H9 (cell line): ENCODE measurements around the gene MYO10. TPM values are rescaled to one million over a fixed set of nuclear protein-coding genes. Genes with fewer than 3 reads are reported as not detected.

ENCODE experiments used
- DNase-seq: peaks from one replicate; pipeline ENCODE4 v3.0.0-alpha.2; 2017
- H2AFZ ChIP-seq: one replicate; pipeline ENCODE4 v1.6.1; 2013; ENCODE audit warnings: mild to moderate bottlenecking, low read length, control low read depth, moderate library complexity
- H2AK5ac ChIP-seq: 2 replicates; pipeline ENCODE4 v1.6.1; 2013; ENCODE audit warnings: low read length, control low read depth, mixed read lengths; ENCODE audit not compliant: insufficient read length
- H2BK120ac ChIP-seq: one replicate; pipeline ENCODE4 v1.6.1; 2013; ENCODE audit warnings: low read depth, mild to moderate bottlenecking, low read length, control low read depth, inconsistent platforms; ENCODE audit not compliant: poor library complexity, severe bottlenecking
- H2BK12ac ChIP-seq: 2 replicates; pipeline ENCODE4 v1.6.1; 2013; ENCODE audit warnings: low read length, control low read depth, mixed read lengths, low read depth; ENCODE audit not compliant: insufficient read length
- H2BK15ac ChIP-seq: 2 replicates; pipeline ENCODE4 v1.6.1; 2013; ENCODE audit warnings: low read depth, low read length, control low read depth
- H2BK20ac ChIP-seq: one replicate; pipeline ENCODE4 v1.6.1; 2013; ENCODE audit warnings: low read depth, mild to moderate bottlenecking, low read length, control low read depth, inconsistent platforms; ENCODE audit not compliant: poor library complexity, severe bottlenecking
- H2BK5ac ChIP-seq: 2 replicates; pipeline ENCODE4 v1.6.1; 2013; ENCODE audit warnings: low read length, control low read depth, mixed read lengths; ENCODE audit not compliant: insufficient read length
- H3K14ac ChIP-seq: 2 replicates; pipeline ENCODE4 v1.6.1; 2013; ENCODE audit warnings: low read length, control low read depth; ENCODE audit not compliant: insufficient read depth
- H3K18ac ChIP-seq: 2 replicates; pipeline ENCODE4 v1.6.1; 2013; ENCODE audit warnings: low read depth, mild to moderate bottlenecking, mixed read lengths, low read length, control low read depth; ENCODE audit not compliant: insufficient read length
- H3K23ac ChIP-seq: 2 replicates; pipeline ENCODE4 v1.6.1; 2013; ENCODE audit warnings: low read length, control low read depth, mixed read lengths, low read depth; ENCODE audit not compliant: insufficient read length
- H3K23me2 ChIP-seq: 2 replicates; pipeline ENCODE4 v1.6.1; 2013; ENCODE audit warnings: low read depth, mild to moderate bottlenecking, mixed read lengths, low read length, control low read depth; ENCODE audit not compliant: insufficient read length, poor library complexity, severe bottlenecking
- H3K27ac ChIP-seq: 2 replicates; pipeline ENCODE4 v1.5.1; 2013; ENCODE audit warnings: low read length, control low read depth, mixed read lengths, low read depth; ENCODE audit not compliant: insufficient read length
- H3K27me3 ChIP-seq: 2 replicates; pipeline ENCODE4 v1.6.1; 2013; ENCODE audit warnings: low read length, control low read depth, inconsistent platforms; ENCODE audit not compliant: insufficient read depth
- H3K4ac ChIP-seq: 2 replicates; pipeline ENCODE4 v1.6.1; 2013; ENCODE audit warnings: low read depth, mild to moderate bottlenecking, control low read depth, inconsistent platforms, low read length, moderate library complexity
- H3K4me1 ChIP-seq: 2 replicates; pipeline ENCODE4 v1.6.1; 2013; ENCODE audit warnings: low read length, control low read depth, inconsistent platforms; ENCODE audit not compliant: insufficient read depth
- H3K4me2 ChIP-seq: 2 replicates; pipeline ENCODE4 v1.6.1; 2013; ENCODE audit warnings: low read length, control low read depth, mixed read lengths; ENCODE audit not compliant: insufficient read length, insufficient read depth
- H3K56ac ChIP-seq: 2 replicates; pipeline ENCODE4 v1.6.1; 2013; ENCODE audit warnings: low read depth, mild to moderate bottlenecking, mixed read lengths, low read length, control low read depth; ENCODE audit not compliant: insufficient read length
- H3K79me1 ChIP-seq: 2 replicates; pipeline ENCODE4 v1.6.1; 2013; ENCODE audit warnings: low read depth, mild to moderate bottlenecking, moderate library complexity, low read length, control low read depth, inconsistent platforms; ENCODE audit not compliant: insufficient read depth, poor library complexity, severe bottlenecking
- H3K79me2 ChIP-seq: 2 replicates; pipeline ENCODE4 v1.6.1; 2013; ENCODE audit warnings: low read length, control low read depth, inconsistent platforms; ENCODE audit not compliant: insufficient read depth
- H3K9ac ChIP-seq: 2 replicates; pipeline ENCODE4 v1.6.1; 2013; ENCODE audit warnings: low read length, control low read depth, mixed read lengths; ENCODE audit not compliant: insufficient read length; ENCODE audit errors: extremely low read depth
- H3K9me3 ChIP-seq: one replicate; pipeline ENCODE4 v1.6.1; 2013; ENCODE audit warnings: low read depth, low read length, inconsistent platforms; ENCODE audit not compliant: control insufficient read depth
- H3T11ph ChIP-seq: one replicate; pipeline ENCODE4 v1.6.1; 2013; ENCODE audit warnings: mild to moderate bottlenecking, low read length, control low read depth, inconsistent platforms
- H4K20me1 ChIP-seq: one replicate; pipeline ENCODE4 v1.6.1; 2013; ENCODE audit not compliant: control insufficient read depth, insufficient read length, insufficient read depth
- H4K5ac ChIP-seq: 2 replicates; pipeline ENCODE4 v1.6.1; 2013; ENCODE audit warnings: low read depth, mild to moderate bottlenecking, mixed read lengths, low read length, control low read depth; ENCODE audit not compliant: insufficient read length
- H4K8ac ChIP-seq: replicated peaks from 2 replicates; pipeline ENCODE4 v1.6.1; 2013; ENCODE audit warnings: low read length, control low read depth, mixed read lengths, low read depth; ENCODE audit not compliant: insufficient read length
- H4K91ac ChIP-seq: 2 replicates; pipeline ENCODE4 v1.6.1; 2013; ENCODE audit warnings: low read depth, mild to moderate bottlenecking, moderate library complexity, mixed read lengths, low read length, control low read depth; ENCODE audit not compliant: insufficient read length
- H3K27ac Mint-ChIP-seq, 3 experiments: 2 replicates in 2 of 3; 3 replicates in 1 of 3; pipeline ENCODE4 v1.8.0; 2020 to 2021; ENCODE audit warnings: mixed read lengths in 3 of 3, mild to moderate bottlenecking in 1 of 3, moderate library complexity in 1 of 3
- H3K27me3 Mint-ChIP-seq: 2 replicates; pipeline ENCODE4 v1.8.0; 2021; ENCODE audit warnings: low read depth, mild to moderate bottlenecking, moderate library complexity, mixed read lengths
- H3K36me3 Mint-ChIP-seq, 3 experiments: 2 replicates in 2 of 3; 3 replicates in 1 of 3; pipeline ENCODE4 v1.8.0; 2020 to 2021; ENCODE audit warnings: low read depth in 3 of 3, mixed read lengths in 3 of 3; ENCODE audit not compliant: insufficient read depth in 1 of 3
- H3K4me1 Mint-ChIP-seq, 2 experiments: 2 replicates each; pipeline ENCODE4 v1.8.0; 2020; ENCODE audit warnings: mixed read lengths in 2 of 2
- H3K4me3 Mint-ChIP-seq, 2 experiments: 2 replicates in 1 of 2; 3 replicates in 1 of 2; pipeline ENCODE4 v1.8.0; 2020 to 2021; ENCODE audit warnings: mild to moderate bottlenecking in 2 of 2, mixed read lengths in 2 of 2, moderate library complexity in 1 of 2
- H3K9me3 Mint-ChIP-seq, 2 experiments: 2 replicates in 1 of 2; 3 replicates in 1 of 2; pipeline ENCODE4 v1.8.0; 2020; ENCODE audit warnings: mild to moderate bottlenecking in 2 of 2, mixed read lengths in 2 of 2, moderate library complexity in 1 of 2
- WGBS: extraction: QIAGEN DNeasy Blood & Tissue Kit; methylation state at CpG from one replicate; pipeline ENCODE4 v1.1.7; 2013; ENCODE audit warnings: missing lambda C conversion rate, low lambda C conversion rate, mixed read lengths; ENCODE audit not compliant: insufficient read length; ENCODE audit errors: extremely low coverage; 5-methylcytosine and 5-hydroxymethylcytosine counted together
- total RNA-seq: library from RNA; stranded (reverse); gene quantifications from 2 replicates; pipeline ENCODE4 v1.2.1, GENCODE V29; 2021
- TF ChIP-seq, protein P1 (sequence below): fragments of 200-600 bp; sonication (generic); conservative IDR thresholded peaks from 3 replicates; pipeline ENCODE4 v1.8.0; 2021; ENCODE audit warnings: antibody characterized with exemption, mild to moderate bottlenecking

The MYO10 gene
- total RNA-seq, 1 experiment from 2014 or later, result 127 TPM

DNA sequence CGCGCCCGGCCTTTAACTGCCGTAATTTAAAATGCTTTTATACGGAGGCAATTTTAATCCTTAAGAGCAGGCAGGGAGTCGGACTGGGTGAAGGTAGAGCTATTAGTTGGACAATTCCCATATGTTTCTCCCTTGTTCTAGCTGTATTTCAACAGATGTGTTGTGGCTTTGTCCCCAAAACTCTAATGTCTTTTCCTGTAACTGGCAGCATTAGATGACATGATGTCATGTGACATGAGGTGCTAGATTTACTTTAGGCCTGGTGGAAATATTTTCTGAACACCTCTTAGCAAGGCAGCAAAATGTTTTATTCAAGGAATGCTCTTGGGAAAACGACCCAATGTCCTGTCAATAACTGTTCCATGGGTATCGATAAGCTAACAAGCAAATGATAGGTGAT is 8.5 kb downstream of the MYO10 start:
- Histone ChIP-seq H3K23ac (no peak overlapping the region), H2AK5ac (no peak overlapping the region), H3K27ac (no peak overlapping the region), H3K27me3 (no peaks in the 10 kb centered on the region), H2BK12ac (no peak overlapping the region), H3K23me2 (no peaks in the 10 kb centered on the region), H2BK15ac (no peak overlapping the region), H3K4me2 (no peak overlapping the region), H2BK20ac (no peak overlapping the region), H3K79me2 (peaks cover 8% of the 10 kb centered on the region), H3T11ph (no peak overlapping the region), H3K14ac (no peak overlapping the region), H3K79me1 (peaks cover 8% of the 10 kb centered on the region), H3K18ac (no peak overlapping the region), H3K9ac (no peak overlapping the region), H4K5ac (no peak overlapping the region), H2BK5ac (no peak overlapping the region), H4K20me1 (no peaks in the 10 kb centered on the region), H4K8ac (no peak overlapping the region), H2BK120ac (no peak overlapping the region), H3K56ac (no peak overlapping the region), H3K9me3 (no peaks in the 10 kb centered on the region), H3K4me1 (peaks cover 4% of the 10 kb centered on the region; the same call in 1 of the 2 replicates), H4K91ac (no peak overlapping the region), H2AFZ (no peak overlapping the region), H3K4ac (no peak overlapping the region)
- no peak for DNase-seq
- Mint-ChIP-seq H3K36me3 (peaks cover 2 to 7% (median 2%) of the 10 kb centered on the region in 3 experiments; a peak in 6 of 7 replicates), H3K4me3 (no peak overlapping the region), H3K27ac (no peak overlapping the region), H3K4me1 (peaks cover 23 to 26% of the 10 kb centered on the region in 2 experiments), H3K9me3 (peaks cover 0 to 3% of the 10 kb centered on the region in 2 experiments; a peak in 1 of 5 replicates), H3K27me3 (peaks cover 10% of the 10 kb centered on the region)
- TF ChIP-seq, protein P1, sequence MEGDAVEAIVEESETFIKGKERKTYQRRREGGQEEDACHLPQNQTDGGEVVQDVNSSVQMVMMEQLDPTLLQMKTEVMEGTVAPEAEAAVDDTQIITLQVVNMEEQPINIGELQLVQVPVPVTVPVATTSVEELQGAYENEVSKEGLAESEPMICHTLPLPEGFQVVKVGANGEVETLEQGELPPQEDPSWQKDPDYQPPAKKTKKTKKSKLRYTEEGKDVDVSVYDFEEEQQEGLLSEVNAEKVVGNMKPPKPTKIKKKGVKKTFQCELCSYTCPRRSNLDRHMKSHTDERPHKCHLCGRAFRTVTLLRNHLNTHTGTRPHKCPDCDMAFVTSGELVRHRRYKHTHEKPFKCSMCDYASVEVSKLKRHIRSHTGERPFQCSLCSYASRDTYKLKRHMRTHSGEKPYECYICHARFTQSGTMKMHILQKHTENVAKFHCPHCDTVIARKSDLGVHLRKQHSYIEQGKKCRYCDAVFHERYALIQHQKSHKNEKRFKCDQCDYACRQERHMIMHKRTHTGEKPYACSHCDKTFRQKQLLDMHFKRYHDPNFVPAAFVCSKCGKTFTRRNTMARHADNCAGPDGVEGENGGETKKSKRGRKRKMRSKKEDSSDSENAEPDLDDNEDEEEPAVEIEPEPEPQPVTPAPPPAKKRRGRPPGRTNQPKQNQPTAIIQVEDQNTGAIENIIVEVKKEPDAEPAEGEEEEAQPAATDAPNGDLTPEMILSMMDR, result no peak
- WGBS, result no CpG with 5 or more reads among the region's 8 CpGs
